ENCODE measurements around the gene NFATC3. TPM values are rescaled to one million over a fixed set of nuclear protein-coding genes. Genes with fewer than 3 reads are reported as not detected.
"Not testable (repeated sequence)": the region's sequence is repeated elsewhere in the genome, so short reads cannot be mapped to it uniquely, and the experiment has no call there.

The NFATC3 gene
- polyA plus RNA-seq, 4 donors = 32.0 to 38.1 (median 35.0) TPM

- DNase-seq (ENCODE audit: low read depth in 4 of 4, low spot score in 3 of 4) = no peak
Measured at GRCh38 chr16:68115851-68116250, 30.7 kb downstream of the NFATC3 start.

- DNase-seq (ENCODE audit: low read depth in 4 of 4, low spot score in 3 of 4) = no peak
Measured at GRCh38 chr16:68116256-68116867, 31.2 kb downstream of the NFATC3 start.

- DNase-seq (ENCODE audit: low read depth in 4 of 4, low spot score in 3 of 4) = no peak
Measured at GRCh38 chr16:68117884-68118283, 32.7 kb downstream of the NFATC3 start.

- not testable (repeated sequence) for DNase-seq (ENCODE audit: low read depth in 4 of 4, low spot score in 3 of 4)
Measured at GRCh38 chr16:68118954-68119353, 33.8 kb downstream of the NFATC3 start.

DNA sequence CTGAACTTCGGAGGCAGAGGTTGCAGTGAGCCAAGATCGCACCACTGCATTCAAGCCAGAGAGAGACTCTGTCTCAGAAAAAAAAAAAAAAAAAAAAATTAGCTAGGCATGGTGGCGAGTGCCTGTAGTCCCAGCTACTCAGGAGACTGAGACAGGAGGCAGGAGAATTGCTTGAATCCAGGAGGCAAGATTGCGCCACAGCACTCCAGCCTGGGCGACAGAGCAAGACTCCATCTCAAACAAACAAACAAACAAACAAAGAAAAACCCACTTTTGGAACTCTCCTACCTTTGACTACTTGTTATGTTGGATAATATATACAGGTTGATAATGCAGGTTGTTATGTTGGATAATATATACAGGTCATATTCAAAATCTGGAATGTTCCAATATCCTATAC lies 35.3 kb downstream of the NFATC3 start:
- DNase-seq (ENCODE audit: low read depth in 4 of 4, low spot score in 3 of 4) = not testable (repeated sequence)

- DNase-seq (ENCODE audit: low read depth in 4 of 4, low spot score in 3 of 4) = no peak
Measured at GRCh38 chr16:68126395-68126794, 41.2 kb downstream of the NFATC3 start.

DNA sequence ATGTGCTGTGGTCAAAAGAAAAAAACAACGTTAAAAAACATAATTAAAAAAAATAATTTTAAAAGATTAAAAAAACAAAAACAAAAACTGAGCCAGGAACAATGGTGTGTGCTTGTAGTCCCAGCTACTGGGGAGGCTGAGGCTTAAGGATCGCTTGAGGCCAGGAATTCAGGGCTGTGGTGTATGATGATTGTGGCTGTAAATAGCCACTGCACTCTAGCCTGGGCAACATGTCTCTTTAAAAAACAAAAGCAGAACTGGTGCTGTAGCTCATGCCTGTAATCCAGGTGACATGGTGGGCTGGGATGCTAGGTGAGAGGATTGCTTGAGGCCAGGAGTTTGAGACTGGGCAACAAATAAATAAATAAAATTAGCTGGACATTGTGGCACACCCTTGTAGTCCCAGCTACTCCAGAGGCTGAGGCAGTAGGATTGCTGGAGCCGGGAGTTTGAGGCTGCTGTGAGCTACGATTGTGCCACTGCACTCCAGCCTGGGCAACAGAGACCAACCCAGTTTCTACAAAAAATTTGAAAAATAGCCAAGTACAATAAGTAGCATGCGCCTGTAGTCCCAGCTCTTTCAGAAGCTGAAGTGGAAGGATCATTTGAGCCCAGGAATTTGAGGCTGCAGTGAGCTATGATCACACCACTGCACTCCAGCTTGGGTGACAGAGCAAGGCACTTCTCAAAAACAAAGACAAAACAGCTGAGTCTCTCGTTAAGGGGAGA lies 43.6 kb downstream of the NFATC3 start:
- peak in 1 of 4 donors; percentile 24 for DNase-seq (ENCODE audit: low read depth in 4 of 4, low spot score in 3 of 4)

DNA sequence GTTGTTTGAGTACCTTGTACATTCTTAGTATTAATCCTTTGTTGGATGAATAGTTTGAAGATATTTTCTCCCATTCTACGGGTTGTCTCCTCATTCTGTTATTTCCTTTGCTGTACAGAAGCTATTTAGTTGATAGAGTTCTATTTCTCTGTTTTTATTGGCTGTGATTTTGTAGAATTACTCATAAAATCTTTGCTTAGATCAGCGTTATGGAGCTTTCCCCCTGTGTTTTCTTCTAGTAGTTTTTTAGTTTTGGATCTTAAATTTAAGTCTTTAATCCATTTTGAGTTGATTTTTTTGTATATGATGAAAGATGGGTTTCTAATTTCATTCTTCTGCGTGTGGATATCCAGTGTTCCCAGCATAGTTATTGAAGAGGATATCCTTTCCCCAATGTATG lies 45.4 kb downstream of the NFATC3 start:
- no peak for DNase-seq (ENCODE audit: low read depth in 4 of 4, low spot score in 3 of 4)

DNA sequence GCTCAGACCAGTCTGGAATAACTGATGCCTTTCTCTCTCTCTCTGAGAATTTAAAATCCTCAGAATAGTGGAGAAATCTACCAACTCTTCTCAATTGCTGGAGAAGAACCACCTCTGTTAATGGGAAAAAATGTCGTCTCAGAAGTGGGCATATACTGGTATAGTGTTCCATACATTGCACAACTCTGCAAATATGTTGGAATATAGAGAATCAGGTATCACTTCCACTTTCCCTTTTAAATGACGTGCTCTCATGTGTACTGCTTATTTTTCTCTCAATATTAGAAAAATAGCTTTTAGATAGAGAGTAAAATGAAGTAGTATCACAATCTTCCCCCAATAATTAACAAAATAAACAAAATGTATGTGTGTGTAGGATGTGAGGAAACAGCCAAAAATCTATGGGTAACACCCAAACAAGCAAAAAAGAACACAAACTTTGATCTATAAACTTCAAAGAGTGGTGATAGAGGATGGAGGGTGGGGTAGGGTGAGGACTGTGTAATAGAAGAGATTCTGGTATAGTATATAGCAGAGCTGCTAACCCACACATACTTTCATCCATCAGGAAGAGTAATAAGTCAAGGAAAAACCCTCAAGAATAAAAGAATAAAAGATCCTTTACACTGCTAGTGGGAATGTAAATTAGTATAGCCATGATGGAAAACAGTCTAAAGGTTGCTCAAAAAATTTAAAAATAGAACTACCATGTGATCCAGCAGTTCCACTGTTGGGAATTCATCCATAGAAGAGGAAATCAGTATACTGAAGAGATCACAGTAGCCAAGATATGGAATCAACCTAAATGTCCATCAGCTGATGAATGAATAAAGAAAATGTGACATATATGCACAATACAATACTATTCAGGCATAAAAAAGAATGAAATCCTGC lies 46.9 kb downstream of the NFATC3 start:
- DNase-seq (ENCODE audit: low read depth in 4 of 4, low spot score in 3 of 4) = no peak

DNA sequence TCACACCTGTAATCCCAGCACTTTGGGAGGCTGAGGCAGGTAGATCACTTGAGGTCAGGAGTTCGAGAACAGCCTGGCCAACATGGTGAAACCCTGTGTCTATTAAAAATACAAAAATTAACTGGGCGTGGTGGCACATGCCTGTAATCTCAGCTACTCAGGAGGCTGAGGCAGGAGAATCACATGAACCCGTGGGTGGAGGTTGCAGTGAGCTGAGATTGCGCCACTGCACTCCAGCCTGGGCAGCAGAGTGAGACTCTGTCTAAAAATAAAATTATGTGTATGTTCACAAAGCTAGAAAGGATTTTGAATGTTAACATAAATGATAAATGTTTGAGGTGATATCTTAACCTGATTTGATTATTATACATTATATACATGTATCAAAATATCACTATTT lies 47.8 kb downstream of the NFATC3 start:
- not testable (repeated sequence) for DNase-seq (ENCODE audit: low read depth in 4 of 4, low spot score in 3 of 4)

- no peak for DNase-seq (ENCODE audit: low read depth in 4 of 4, low spot score in 3 of 4)
Measured at GRCh38 chr16:68134644-68135043, 49.5 kb downstream of the NFATC3 start.

DNA sequence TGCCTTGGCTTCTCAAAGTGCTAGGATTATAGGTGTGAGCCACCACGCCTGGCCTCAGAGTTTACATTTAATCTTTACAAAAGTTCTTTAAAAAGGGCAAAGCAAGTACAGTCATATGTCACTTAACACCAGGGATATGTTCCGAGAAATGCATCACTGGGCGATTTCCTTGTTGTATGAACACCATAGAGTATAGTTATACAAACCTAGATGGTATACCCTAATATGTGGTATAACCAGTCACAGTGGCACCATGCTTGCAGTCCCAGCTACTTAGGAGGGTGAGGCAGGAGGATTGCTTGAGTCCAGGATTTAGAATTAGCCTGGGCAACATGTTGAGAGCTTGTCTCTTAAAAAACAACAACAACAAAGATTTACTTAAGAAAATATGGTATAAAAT lies 51.3 kb downstream of the NFATC3 start:
- no peak for DNase-seq (ENCODE audit: low read depth in 4 of 4, low spot score in 3 of 4)

GRCh38 chr16:68144008-68144407 lies 58.8 kb downstream of the NFATC3 start:
- DNase-seq (ENCODE audit: low read depth in 4 of 4, low spot score in 3 of 4) = no peak

- DNase-seq (ENCODE audit: low read depth in 4 of 4, low spot score in 3 of 4) = peak in 1 of 4 donors; percentile 18
Measured at GRCh38 chr16:68146585-68146984, 61.4 kb downstream of the NFATC3 start.

GRCh38 chr16:68147444-68147843 lies 62.3 kb downstream of the NFATC3 start:
- no peak for DNase-seq (ENCODE audit: low read depth in 4 of 4, low spot score in 3 of 4)

DNA sequence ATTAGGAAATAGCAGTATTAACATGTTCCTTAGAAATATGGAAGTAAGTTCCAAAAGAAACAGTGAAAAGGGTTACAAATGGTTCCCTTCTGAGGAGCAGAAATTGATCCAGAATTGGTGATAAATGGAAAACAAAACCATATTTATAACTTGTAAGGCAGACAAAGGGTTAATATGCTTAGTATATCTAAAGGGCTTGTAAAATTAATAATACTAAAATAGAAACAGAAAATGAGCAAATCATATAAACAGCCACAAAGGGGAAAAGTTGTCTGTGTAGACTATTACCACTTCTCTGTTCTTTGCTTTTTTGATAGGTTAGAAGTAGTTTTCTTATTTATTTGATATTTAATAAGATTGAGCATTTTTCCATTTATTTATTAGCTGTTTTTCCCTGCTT lies 64.4 kb downstream of the NFATC3 start:
- DNase-seq (ENCODE audit: low read depth in 4 of 4, low spot score in 3 of 4) = no peak

DNA sequence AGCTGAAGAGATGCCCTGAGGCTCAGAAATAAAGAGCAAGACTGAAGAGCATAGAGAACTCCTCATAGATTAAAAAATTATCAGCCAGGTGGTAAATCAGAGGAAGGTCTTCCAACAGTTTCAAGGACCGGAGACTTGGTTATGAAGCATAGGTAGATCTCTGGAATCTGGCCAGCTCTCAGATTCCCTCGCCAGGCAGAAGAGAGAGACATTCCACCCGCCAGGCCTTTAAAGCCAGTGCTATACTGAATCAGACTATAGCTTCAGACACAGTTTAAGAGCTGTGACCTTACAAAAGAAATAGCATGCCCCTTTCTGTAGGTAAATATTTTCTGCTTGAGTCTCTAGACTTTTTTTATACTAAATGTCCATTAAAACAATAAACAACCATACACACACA lies 70.3 kb downstream of the NFATC3 start:
- DNase-seq (ENCODE audit: low read depth in 4 of 4, low spot score in 3 of 4) = no peak

- no peak for DNase-seq (ENCODE audit: low read depth in 4 of 4, low spot score in 3 of 4)
Measured at GRCh38 chr16:68162413-68162812, 77.2 kb downstream of the NFATC3 start.

GRCh38 chr16:68163275-68163674 lies 78.1 kb downstream of the NFATC3 start:
- DNase-seq (ENCODE audit: low read depth in 4 of 4, low spot score in 3 of 4) = not testable (repeated sequence)

DNA sequence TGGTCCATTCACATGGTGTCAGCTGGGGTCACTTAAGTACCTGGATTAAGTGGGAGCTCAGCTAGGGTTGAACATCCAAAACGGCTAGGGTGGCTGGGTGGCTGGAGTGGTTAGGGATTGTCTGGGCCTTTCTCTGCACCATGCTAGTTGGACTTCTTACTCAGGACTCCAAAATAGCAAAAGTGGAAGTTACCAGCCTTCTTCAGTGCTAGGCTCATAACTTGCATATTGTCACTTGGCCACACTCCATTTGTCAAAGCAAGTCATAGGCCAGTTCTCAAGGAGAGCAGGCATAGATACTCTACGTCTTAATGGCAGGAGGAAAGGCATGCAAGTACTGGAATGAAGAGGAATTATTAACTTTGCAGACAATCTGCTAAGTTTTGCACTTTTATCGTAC lies 81.1 kb downstream of the NFATC3 start:
- DNase-seq (ENCODE audit: low read depth in 4 of 4, low spot score in 3 of 4) = no peak

- no peak for DNase-seq (ENCODE audit: low read depth in 4 of 4, low spot score in 3 of 4)
Measured at GRCh38 chr16:68179196-68179795, 94.1 kb downstream of the NFATC3 start.
